Hematopoietic multipotent progenitor cell treated with erythropoietin and hydrocortisone succinate and interleukin-3 and kit ligand, for 17 days (in vitro differentiated cells): ENCODE results near the gene AMY1B.
"Not testable (repeated sequence)": the region's sequence is repeated elsewhere in the genome, so short reads cannot be mapped to it uniquely, and the experiment has no call there.

ENCODE experiments used
- DNase-seq: peaks from one replicate; pipeline ENCODE4 v3.0.0-alpha.2; 2015; ENCODE audit warnings: low spot score

Gene AMY1B

DNA sequence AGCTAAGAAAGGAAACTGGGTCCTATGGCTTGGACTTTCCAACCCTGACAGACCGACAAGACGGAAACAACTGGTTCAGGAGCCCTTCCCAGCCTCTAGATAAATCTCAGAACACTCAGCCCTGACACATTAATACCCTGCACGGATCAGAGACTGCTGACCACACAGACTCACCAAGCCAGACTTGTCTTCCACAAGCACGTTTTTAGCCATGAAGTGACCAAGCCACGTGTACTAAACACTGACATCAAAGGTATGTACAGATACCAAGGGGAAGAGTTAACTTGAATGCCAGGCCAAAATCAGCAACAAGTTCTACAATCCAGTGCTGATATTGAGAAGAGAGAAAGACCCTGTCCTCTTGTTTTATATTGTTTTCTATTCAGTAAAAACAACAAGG lies at the start of gene AMY1B:
Gene AMY1B (minus strand): TSS at position 101 of the 400 bp plus-strand sequence. CDS start 571 bp downstream, outside the sequence.
- not testable (repeated sequence) for DNase-seq

DNA sequence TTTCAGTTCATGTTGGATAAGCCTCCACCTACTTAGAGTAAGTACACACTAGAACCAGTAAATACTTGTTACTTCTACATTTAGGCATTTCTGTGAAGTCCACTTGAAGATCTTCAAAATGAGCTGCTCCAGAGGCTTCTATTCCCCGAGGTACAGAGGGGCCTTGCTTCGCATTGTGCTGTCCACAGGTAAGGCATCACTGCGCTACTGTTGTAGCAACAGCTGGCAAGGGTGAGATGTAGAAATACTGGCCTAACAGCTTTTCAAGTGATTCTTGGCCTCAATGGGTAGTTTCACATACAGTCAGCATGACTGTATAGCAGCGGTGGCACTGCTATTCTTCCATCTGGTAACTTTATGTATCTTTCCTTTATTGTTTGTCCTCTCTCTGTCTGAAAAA lies 49.0 kb upstream of the AMY1B start:
- DNase-seq, result not testable (repeated sequence)

DNA sequence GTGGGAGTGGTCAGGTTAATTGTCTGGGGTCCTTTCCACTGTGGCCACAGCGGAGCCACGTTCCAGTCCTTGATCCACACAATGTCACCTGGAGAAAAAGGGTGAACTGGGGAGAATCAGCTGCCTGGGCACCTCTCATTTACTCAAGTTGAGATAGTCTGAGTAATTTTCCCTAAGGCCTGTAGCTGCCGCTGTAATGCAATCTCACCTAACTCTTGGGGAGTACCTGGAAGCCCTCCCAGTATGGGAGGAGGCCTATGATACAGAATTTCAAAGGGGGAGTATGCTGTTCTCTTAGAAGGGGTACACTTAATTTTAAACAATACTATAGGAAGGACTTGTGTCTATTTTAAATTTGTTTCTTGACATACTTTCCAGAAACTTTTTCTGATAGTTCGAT lies 48.4 kb upstream of the AMY1B start:
- not testable (repeated sequence) for DNase-seq

DNA sequence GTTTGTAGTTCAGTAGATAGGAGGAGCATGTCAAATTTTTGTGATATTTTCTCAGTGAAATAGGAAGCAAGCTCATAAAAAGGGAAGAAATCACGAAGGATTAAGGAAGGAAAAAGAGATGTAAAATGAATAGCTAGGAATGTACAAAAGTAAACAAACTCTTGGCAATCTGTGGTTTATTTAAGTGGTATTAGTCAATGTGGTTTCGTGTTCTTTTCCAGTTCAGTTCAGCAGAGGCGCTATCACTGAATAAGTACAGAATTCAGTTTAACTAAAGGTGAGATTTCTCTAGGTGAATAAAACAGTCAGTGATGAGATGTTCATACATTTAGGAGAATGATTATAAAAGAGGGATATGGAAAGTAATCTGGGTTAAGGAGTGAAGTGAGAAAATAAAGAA lies 42.0 kb upstream of the AMY1B start:
- not testable (repeated sequence) for DNase-seq

DNA sequence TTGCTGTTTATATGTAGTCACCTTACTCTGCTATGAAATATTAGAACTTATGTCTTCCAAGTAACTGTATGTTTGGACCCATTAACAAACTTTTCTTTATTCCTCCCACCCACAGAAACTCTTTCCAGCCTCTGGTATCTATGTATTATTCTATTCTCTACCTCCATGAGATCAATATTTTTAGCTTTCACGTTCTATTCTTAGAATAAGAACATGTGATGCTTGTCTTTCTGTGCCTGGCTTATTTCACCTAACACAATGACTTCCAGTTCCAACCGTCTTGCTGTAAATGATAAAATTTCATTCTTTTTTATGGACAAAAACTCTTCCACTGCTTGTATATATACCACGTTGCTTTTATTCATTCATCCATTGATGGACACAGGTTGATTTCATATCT lies 39.3 kb upstream of the AMY1B start:
- not testable (repeated sequence) for DNase-seq

DNA sequence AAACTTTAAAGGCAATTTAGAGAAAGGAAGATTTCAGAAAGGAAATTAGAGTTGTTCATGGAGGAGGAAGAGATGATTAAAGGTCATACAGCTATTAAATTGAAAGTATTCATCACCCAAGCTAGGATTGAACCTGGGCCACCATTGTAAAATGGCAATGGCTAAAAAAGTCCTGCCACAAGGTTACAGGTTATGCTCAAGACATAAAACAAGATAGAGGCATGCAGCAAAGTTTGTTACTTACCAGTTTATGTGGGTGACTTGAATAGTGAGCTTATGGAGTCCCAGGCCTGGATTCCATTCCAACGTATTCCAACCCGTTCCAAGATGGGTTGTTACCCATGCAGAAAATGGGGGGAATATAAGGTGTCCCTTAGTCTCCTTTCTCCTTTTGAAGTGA lies 25.5 kb upstream of the AMY1B start:
- DNase-seq, result not testable (repeated sequence)

DNA sequence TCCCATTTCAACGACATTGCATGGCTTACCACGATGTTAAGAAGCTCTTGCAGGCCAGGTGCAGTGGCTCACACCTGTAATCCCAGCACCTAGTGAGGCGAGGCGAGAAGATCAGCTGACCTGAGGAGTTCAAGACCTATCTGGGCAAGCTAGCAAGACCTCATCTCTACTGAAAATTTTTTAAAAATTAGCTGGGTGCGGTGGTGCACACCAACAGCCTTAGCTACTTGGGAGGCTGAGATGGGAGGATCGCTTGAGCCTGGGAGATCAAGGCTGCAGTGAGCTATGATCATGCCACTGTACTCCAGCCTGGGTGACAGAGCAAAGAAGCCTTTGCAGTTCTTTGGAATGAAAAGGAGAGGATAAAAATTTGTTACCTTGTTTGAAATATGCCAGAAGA lies 21.4 kb upstream of the AMY1B start:
- not testable (repeated sequence) for DNase-seq

DNA sequence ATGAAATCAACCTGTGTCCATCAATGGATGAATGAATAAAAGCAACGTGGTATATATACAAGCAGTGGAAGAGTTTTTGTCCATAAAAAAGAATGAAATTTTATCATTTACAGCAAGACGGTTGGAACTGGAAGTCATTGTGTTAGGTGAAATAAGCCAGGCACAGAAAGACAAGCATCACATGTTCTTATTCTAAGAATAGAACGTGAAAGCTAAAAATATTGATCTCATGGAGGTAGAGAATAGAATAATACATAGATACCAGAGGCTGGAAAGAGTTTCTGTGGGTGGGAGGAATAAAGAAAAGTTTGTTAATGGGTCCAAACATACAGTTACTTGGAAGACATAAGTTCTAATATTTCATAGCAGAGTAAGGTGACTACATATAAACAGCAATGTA lies 14.4 kb upstream of the AMY1B start:
- DNase-seq, result not testable (repeated sequence)

DNA sequence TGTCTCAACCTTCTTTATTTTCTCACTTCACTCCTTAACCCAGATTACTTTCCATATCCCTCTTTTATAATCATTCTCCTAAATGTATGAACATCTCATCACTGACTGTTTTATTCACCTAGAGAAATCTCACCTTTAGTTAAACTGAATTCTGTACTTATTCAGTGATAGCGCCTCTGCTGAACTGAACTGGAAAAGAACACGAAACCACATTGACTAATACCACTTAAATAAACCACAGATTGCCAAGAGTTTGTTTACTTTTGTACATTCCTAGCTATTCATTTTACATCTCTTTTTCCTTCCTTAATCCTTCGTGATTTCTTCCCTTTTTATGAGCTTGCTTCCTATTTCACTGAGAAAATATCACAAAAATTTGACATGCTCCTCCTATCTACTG lies 11.7 kb upstream of the AMY1B start:
- not testable (repeated sequence) for DNase-seq

DNA sequence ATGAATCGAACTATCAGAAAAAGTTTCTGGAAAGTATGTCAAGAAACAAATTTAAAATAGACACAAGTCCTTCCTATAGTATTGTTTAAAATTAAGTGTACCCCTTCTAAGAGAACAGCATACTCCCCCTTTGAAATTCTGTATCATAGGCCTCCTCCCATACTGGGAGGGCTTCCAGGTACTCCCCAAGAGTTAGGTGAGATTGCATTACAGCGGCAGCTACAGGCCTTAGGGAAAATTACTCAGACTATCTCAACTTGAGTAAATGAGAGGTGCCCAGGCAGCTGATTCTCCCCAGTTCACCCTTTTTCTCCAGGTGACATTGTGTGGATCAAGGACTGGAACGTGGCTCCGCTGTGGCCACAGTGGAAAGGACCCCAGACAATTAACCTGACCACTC lies 5.2 kb upstream of the AMY1B start:
- not testable (repeated sequence) for DNase-seq

DNA sequence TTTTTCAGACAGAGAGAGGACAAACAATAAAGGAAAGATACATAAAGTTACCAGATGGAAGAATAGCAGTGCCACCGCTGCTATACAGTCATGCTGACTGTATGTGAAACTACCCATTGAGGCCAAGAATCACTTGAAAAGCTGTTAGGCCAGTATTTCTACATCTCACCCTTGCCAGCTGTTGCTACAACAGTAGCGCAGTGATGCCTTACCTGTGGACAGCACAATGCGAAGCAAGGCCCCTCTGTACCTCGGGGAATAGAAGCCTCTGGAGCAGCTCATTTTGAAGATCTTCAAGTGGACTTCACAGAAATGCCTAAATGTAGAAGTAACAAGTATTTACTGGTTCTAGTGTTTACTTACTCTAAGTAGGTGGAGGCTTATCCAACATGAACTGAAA lies 4.7 kb upstream of the AMY1B start:
- not testable (repeated sequence) for DNase-seq

DNA sequence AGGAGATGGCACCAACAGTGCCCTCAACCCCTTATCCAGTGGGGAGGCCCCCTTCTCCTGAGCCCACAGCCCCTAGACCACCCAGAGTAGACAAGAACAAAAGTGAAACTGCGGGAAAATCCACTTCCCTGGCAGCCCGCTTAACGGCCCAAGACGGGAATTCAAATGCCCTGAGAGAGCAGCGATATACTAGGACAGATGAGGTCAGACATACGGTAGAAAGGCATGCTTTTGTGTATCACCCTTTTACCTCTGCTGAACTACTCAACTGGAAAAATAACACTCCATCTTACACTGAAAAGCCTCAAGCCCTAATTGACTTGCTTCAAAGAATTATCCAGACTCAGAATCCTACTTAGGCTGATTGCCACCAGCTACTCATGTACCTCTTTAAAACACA lies 1.4 kb upstream of the AMY1B start:
- not testable (repeated sequence) for DNase-seq

DNA sequence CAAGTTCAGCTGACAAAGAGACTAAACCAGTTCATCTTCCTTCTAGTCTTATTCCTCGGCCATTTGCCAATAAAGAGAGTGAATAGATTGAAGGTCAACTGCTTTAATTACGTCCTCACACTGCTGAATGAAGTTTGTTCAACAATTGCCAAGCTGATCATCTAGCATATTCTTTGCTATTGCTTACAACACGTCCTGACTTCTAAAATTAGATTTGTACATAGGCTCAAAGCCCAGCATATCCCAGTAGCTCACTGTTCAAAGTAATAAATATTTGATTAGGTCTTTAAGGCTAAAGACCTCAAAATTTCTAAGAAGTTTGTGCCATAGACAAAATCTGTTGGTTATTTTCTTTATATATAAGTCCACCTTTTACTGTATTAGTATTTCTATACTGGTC lies 19.7 kb downstream of the AMY1B start:
- not testable (repeated sequence) for DNase-seq

DNA sequence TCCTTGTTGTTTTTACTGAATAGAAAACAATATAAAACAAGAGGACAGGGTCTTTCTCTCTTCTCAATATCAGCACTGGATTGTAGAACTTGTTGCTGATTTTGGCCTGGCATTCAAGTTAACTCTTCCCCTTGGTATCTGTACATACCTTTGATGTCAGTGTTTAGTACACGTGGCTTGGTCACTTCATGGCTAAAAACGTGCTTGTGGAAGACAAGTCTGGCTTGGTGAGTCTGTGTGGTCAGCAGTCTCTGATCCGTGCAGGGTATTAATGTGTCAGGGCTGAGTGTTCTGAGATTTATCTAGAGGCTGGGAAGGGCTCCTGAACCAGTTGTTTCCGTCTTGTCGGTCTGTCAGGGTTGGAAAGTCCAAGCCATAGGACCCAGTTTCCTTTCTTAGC lies 40.5 kb downstream of the AMY1B start, which contains the start of gene AMY1A:
Gene AMY1A (plus strand): TSS at position 301 of the 400 bp plus-strand sequence. CDS start 571 bp downstream, outside the sequence.
- not testable (repeated sequence) for DNase-seq

DNA sequence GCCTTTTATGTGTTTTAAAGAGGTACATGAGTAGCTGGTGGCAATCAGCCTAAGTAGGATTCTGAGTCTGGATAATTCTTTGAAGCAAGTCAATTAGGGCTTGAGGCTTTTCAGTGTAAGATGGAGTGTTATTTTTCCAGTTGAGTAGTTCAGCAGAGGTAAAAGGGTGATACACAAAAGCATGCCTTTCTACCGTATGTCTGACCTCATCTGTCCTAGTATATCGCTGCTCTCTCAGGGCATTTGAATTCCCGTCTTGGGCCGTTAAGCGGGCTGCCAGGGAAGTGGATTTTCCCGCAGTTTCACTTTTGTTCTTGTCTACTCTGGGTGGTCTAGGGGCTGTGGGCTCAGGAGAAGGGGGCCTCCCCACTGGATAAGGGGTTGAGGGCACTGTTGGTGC lies 41.9 kb downstream of the AMY1B start:
- DNase-seq, result not testable (repeated sequence)

DNA sequence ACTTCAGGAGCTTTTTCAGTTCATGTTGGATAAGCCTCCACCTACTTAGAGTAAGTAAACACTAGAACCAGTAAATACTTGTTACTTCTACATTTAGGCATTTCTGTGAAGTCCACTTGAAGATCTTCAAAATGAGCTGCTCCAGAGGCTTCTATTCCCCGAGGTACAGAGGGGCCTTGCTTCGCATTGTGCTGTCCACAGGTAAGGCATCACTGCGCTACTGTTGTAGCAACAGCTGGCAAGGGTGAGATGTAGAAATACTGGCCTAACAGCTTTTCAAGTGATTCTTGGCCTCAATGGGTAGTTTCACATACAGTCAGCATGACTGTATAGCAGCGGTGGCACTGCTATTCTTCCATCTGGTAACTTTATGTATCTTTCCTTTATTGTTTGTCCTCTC lies 45.1 kb downstream of the AMY1B start:
- DNase-seq, result not testable (repeated sequence)

DNA sequence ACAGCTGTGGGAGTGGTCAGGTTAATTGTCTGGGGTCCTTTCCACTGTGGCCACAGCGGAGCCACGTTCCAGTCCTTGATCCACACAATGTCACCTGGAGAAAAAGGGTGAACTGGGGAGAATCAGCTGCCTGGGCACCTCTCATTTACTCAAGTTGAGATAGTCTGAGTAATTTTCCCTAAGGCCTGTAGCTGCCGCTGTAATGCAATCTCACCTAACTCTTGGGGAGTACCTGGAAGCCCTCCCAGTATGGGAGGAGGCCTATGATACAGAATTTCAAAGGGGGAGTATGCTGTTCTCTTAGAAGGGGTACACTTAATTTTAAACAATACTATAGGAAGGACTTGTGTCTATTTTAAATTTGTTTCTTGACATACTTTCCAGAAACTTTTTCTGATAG lies 45.7 kb downstream of the AMY1B start:
- DNase-seq, result not testable (repeated sequence)

DNA sequence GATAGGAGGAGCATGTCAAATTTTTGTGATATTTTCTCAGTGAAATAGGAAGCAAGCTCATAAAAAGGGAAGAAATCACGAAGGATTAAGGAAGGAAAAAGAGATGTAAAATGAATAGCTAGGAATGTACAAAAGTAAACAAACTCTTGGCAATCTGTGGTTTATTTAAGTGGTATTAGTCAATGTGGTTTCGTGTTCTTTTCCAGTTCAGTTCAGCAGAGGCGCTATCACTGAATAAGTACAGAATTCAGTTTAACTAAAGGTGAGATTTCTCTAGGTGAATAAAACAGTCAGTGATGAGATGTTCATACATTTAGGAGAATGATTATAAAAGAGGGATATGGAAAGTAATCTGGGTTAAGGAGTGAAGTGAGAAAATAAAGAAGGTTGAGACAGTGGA lies 52.1 kb downstream of the AMY1B start:
- DNase-seq, result not testable (repeated sequence)

DNA sequence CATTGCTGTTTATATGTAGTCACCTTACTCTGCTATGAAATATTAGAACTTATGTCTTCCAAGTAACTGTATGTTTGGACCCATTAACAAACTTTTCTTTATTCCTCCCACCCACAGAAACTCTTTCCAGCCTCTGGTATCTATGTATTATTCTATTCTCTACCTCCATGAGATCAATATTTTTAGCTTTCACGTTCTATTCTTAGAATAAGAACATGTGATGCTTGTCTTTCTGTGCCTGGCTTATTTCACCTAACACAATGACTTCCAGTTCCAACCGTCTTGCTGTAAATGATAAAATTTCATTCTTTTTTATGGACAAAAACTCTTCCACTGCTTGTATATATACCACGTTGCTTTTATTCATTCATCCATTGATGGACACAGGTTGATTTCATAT lies 54.8 kb downstream of the AMY1B start:
- DNase-seq, result not testable (repeated sequence)
